ENCODE results near the gene DNAAF5.
A peak's percentile ranks its signal among the peaks of the same experiment; 100 is the strongest.
"Not testable (repeated sequence)": the region's sequence is repeated elsewhere in the genome, so short reads cannot be mapped to it uniquely, and the experiment has no call there.

DNAAF5 gene

GRCh38 chr7:782718-783449 is 56.4 kb downstream of the DNAAF5 start:
- no peak for DNase-seq (ENCODE audit: low spot score)

GRCh38 chr7:783556-784490 is 57.3 kb downstream of the DNAAF5 start:
- DNase-seq (ENCODE audit: low spot score), result no peak

GRCh38 chr7:784971-785370 is 58.5 kb downstream of the DNAAF5 start:
- DNase-seq (ENCODE audit: low spot score), result no peak

GRCh38 chr7:785416-785815 is 58.9 kb downstream of the DNAAF5 start:
- DNase-seq (ENCODE audit: low spot score), result no peak

DNA sequence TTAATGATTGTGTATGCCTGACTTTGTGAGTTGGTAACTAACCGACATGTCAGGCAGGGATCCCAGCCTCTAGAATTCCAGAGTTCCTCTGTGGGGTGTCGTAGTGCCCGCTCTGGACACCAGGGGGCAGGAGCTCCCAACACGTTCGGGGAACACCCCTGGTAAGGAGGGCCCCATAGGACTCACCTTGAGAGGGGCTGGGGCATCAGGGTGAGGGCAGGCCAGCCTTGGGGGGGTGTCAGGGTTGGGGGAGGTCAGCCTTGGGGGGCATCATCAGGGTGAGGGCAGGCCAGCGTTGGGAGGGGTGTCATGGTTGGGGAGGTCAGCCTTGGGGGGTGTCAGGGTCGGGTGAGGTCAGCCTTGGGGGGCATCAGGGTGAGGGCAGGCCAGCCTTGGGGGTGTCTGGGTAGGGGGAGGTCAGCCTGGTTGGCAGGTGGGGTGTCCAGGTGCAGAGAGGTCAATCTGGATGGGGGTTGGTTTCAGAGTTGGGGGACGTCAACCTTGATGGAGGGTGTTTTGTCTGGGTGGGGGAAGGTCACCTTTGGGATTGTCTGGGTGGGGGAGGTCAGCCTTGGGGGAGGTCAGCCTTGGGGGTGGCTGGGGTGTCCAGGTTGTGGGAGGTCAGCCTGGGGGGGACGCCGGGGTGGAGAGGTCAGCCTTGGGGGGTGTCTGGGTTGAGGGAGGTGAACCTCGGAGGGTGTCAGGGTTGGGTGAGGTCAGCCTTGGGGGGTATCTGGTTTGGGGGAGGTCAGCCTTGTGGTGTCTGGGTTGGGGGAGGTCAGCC is 60.2 kb downstream of the DNAAF5 start:
- peak; percentile 73 for DNase-seq (ENCODE audit: low spot score)

- DNase-seq (ENCODE audit: low spot score), result no peak
Observed at GRCh38 chr7:787332-788240, 61.1 kb downstream of the DNAAF5 start.

DNA sequence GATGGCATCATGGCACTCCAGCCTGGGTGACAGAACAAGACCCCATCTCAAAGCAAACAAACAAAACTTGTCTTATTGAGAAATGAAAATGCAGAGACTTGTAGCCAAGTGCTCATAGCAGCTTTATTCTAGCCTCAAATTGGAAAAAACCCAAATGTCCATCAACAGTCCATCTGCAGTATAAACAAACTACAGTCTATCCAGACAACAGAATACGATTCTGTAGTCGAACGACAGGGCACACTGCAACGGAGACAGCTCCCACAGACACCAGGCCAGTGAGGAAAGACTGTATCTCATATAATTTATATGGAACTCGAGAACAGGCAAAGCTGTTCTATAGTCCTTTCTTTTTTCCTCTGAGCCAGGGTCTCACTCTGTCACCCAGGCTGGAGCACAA is 65.0 kb downstream of the DNAAF5 start:
- DNase-seq (ENCODE audit: low spot score), result no peak

DNA sequence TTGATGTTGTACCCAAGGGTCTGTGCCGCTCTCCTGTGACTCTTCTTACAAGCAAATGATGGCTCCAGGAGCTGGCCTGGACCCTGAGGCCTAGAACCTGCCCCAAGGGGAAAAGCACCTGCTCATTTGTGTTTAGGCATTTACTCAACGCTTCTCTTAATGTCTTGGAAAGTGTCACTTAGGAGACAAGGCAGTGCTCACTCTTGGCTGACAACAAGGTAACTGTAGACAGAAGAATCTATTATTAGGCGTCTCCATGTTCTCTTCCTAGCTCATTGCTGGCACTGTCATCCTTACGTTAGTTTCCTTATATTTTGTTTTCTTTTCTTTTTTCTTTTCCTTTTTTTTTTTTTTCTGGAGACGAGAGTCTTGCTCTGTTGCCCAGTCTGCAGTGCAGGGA is 67.7 kb downstream of the DNAAF5 start:
- no peak for DNase-seq (ENCODE audit: low spot score)

GRCh38 chr7:794671-795329 is 68.3 kb downstream of the DNAAF5 start:
- no peak for DNase-seq (ENCODE audit: low spot score)

DNA sequence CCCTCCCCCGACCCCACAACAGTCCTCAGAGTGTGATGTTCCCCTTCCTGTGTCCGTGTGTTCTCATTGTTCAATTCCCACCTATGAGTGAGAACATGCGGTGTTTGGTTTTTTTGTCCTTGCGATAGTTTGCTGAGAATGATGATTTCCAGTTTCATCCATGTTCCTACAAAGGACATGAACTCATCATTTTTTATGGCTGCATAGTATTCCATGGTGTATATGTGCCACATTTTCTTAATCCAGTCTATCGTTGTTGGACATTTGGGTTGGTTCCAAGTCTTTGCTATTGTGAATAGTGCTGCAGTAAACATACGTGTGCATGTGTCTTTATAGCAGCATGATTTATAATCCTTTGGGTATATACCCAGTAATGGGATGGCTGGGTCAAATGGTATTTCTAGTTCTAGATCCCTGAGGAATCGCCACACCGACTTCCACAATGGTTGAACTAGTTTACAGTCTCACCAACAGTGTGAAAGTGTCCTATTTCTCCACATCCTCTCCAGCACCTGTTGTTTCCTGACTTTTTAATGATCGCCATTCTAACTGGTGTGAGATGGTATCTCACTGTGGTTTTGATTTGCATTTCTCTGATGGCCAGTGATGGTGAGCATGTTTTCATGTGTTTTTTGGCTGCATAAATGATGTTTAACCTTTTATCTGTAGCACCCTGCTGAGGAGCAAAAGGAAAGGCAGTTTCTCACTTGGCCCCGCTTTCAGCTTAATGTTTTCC is 70.1 kb downstream of the DNAAF5 start:
- not testable (repeated sequence) for DNase-seq (ENCODE audit: low spot score)

- DNase-seq (ENCODE audit: low spot score), result no peak
Observed at GRCh38 chr7:798921-799470, 72.5 kb downstream of the DNAAF5 start.

DNA sequence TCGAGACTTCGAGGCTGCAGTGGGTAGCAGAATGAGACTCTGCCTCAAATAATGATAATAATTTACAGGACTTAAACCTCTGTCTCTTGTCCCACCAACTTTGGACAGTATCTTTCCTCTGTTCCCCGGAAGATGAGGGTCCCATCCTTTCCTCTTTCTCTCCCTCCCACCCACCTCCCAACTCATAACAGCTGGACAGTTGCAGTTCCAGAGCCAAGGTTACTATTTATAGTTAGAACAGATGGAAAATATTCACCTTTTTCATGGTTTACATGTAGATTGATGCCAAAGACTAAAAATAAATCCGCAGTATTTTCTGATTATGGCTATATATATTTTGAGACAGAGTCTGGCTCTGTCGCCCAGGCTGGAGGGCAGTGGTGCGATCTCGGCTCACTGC is 74.2 kb downstream of the DNAAF5 start:
- no peak for DNase-seq (ENCODE audit: low spot score)

DNA sequence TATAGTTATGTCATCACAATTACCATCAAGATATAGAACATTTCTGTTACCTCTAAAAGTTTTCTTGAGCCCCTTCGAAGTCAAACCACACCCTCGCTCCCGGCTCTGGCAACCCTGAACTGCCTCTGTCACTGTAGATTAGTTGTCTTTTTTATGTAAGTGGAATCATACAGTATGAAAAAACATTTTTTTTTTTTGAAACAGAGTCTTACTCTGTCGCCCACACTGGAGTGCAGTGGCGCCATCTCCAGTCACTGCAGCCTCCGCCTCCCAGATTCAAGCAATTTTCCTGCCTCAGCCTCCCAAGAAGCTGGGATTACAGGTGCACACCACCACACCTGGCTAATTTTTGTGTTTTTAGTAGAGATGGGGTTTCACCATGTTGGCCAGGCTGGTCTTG is 74.9 kb downstream of the DNAAF5 start:
- DNase-seq (ENCODE audit: low spot score), result not testable (repeated sequence)

DNA sequence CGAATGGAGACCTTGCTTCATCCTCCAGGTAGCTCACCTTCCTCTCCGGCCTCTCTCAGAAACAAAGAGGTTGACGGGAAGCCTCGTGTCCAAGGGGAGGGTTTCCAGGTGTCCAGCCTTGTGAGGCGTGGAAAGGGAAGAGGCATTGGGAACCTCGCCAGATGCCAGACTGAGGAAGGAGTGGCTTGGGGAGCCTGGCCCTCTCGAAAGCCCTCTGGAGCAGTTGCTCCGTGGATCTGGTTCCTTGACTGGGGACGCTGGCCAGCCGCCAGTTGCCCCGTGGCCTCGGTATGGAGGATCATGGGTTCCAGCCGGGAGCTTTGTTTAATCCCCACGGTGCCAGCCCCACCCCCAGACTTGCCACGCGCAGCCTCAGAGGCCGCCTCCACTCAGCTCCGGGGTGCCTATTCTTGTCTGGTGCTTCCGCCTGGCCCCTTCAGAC is 75.5 kb downstream of the DNAAF5 start:
- no peak for DNase-seq (ENCODE audit: low spot score)

GRCh38 chr7:802500-803242 is 76.2 kb downstream of the DNAAF5 start:
- no peak for DNase-seq (ENCODE audit: low spot score)

- no peak for DNase-seq (ENCODE audit: low spot score)
Observed at GRCh38 chr7:803243-803635, 76.7 kb downstream of the DNAAF5 start.

DNA sequence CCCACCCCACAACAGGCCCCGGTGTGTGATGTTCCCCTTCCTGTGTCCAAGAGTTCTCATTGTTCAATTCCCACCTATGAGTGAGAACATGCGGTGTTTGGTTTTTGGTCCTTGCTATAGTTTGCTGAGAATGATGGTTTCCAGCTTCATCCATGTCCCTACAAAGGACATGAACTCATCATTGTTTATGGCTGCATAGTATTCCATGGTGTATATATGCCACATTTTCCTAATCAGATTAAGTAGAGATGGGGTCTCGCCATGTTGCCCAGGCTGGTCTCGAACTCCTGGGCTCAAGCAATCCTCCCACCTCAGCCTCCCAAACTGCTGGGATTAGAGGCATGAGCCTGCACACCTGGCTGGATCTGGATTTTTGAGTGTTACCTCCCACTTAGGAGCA is 77.3 kb downstream of the DNAAF5 start:
- DNase-seq (ENCODE audit: low spot score), result not testable (repeated sequence)

GRCh38 chr7:805261-805660 is 78.8 kb downstream of the DNAAF5 start:
- DNase-seq (ENCODE audit: low spot score), result no peak
